ENCODE data around the gene TSFM. TPM values are rescaled to one million over a fixed set of nuclear protein-coding genes. Genes with fewer than 3 reads are reported as not detected.

The TSFM gene
- total and polyA plus RNA-seq, 3 donors from 2014 or later = 26.9 to 51.2 (median 30.0) TPM

DNA sequence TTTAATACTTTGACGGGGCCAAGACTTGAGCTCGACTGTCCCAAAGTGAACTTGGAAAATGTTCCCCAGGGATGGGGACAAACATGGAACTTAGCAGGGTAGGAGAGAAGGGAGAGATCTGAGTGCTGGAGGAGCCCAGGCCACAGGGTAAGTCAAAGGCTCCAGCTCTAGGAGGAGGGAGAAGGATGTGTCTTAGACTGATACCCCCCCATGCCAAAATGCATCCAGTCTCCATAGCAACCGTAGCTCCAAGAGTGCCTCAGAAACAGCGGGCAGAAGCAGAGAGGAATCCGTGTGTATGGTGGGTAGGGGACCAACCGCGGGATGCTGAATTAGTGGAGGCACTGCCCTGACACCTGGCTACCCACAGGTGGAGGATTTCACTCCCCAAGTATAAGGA lies 43.2 kb upstream of the TSFM start:
- Histone ChIP-seq H3K9me3 (no peaks in the 10 kb centered on the region), H3K27ac (no peak overlapping the region), H3K4me3 (no peak overlapping the region), H3K4me1 (peaks cover 15% of the 10 kb centered on the region), H3K36me3 (ENCODE audit: low read depth, missing control alignments) (no peaks in the 10 kb centered on the region), H3K27me3 (no peaks in the 10 kb centered on the region)
- intact Hi-C loops (cut with DNase I; ENCODE audit: low total_unique reads) = no loop called here
- 25 to 29% methylated on average over 7 of the region's 7 CpGs for WGBS, 2 donors
- DNase-seq = no peak
- TF ChIP-seq, protein P1, sequence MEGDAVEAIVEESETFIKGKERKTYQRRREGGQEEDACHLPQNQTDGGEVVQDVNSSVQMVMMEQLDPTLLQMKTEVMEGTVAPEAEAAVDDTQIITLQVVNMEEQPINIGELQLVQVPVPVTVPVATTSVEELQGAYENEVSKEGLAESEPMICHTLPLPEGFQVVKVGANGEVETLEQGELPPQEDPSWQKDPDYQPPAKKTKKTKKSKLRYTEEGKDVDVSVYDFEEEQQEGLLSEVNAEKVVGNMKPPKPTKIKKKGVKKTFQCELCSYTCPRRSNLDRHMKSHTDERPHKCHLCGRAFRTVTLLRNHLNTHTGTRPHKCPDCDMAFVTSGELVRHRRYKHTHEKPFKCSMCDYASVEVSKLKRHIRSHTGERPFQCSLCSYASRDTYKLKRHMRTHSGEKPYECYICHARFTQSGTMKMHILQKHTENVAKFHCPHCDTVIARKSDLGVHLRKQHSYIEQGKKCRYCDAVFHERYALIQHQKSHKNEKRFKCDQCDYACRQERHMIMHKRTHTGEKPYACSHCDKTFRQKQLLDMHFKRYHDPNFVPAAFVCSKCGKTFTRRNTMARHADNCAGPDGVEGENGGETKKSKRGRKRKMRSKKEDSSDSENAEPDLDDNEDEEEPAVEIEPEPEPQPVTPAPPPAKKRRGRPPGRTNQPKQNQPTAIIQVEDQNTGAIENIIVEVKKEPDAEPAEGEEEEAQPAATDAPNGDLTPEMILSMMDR (IDR thresholded peaks at IDR 0.05) = no peak
- TF ChIP-seq POLR2A (IDR thresholded peaks at IDR 0.05) = no peak

DNA sequence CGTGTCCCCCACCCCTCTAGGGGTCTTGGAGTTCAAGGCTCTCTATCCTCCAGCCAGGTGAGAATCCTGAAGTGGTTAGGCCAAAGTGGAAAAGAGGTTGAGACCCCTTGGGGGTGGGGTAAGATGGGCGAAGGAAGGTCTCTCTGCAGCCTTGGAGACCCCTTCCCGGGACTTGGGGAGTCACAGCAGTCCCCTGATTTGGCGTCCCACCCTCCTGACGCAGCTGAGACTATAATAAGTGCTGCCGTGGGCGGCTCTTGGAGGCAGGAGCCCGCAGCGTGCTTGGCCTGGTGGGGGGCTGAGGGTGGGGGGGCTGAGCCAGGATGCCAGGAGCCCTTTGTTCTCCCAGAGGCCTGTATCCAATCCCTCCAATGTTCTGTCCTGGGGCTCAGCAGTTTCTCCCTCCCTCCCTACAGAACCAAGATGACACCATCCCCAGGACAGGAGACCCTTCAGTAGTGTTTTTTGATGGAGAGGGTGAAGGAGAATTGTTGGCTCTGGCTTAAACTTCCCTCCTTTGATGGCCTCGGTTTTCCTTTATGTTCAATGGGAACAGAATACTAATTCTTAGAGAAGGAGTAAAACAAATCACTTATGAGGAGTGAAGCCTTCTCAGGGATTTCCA lies 42.6 kb upstream of the TSFM start:
- Histone ChIP-seq H3K9me3 (no peaks in the 10 kb centered on the region), H3K4me1 (peaks cover 15% of the 10 kb centered on the region), H3K27me3 (no peaks in the 10 kb centered on the region), H3K4me3 (no peak overlapping the region), H3K36me3 (ENCODE audit: low read depth, missing control alignments) (no peaks in the 10 kb centered on the region), H3K27ac (no peak overlapping the region)
- WGBS, 2 donors = 66 to 69% methylated on average over 8 to 10 of the region's 10 CpGs
- no peak for DNase-seq
- TF ChIP-seq, protein P1 (IDR thresholded peaks at IDR 0.05) = no peak
- TF ChIP-seq POLR2A (IDR thresholded peaks at IDR 0.05) = no peak
- intact Hi-C loops (cut with DNase I; ENCODE audit: low total_unique reads) = no loop called here

DNA sequence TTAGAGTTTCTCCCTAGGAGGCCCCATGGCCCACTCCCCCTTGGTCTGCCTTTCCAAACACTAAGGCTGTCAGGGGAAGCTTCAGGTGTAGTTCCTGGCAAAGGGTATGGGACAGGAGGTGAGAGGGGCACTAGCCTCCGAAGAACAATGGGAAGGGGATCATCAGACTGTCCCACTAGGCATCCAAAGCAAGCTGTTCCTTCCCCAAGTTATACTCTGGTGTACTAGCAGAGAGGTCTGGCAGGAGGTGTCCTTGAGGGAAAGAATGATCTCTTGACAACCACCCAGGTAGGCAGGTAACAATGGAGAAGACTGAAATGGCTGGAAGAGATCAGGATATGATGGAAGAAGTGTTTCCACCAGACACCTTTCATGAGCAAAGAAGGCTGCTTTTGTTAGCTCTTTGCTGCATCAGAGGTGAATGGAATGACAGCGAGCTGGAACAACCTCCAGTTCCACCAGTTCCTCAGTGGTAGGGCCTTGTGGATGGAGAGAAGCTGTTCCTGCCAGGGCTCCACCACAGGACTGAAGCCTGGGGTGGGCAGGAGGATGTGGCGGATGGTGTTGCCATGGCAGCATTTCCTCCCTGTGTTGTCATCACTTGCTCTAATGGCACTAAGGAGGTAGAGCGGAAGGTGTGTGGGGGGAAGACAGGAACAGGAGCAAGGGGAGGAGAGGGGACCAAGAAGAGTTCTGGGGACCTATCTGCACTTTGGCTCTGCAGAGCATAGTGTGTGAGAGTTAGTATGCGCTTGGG lies 41.8 kb upstream of the TSFM start:
- Histone ChIP-seq H3K4me3 (no peak overlapping the region), H3K36me3 (ENCODE audit: low read depth, missing control alignments) (no peaks in the 10 kb centered on the region), H3K27ac (no peak overlapping the region), H3K4me1 (peaks cover 19% of the 10 kb centered on the region), H3K9me3 (no peaks in the 10 kb centered on the region), H3K27me3 (no peaks in the 10 kb centered on the region)
- DNase-seq = no peak
- WGBS, 2 donors = 62 to 72% methylated on average over 5 of the region's 5 CpGs
- intact Hi-C loops (cut with DNase I; ENCODE audit: low total_unique reads) = no loop called here
- no peak for TF ChIP-seq POLR2A (IDR thresholded peaks at IDR 0.05)
- TF ChIP-seq, protein P1 (IDR thresholded peaks at IDR 0.05) = no peak

DNA sequence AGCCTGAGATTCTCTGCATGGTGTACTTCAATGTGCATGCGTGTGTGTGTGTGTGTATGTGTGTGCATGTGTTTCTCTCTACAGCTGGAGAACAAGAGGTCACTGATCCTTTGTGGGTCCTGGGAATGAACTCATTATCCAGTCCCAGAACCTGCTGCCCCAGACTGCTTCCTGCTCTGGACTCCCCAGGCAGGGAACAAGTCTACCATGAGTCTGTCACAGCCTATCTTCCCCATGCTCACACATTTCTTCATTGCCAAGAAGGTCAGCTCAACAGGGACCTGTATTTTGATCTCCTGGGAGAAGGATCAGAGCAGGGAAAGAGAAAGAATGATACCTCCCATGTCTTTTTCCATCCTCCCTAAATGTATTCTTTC lies 41.2 kb upstream of the TSFM start:
- no peak overlapping the region for H3K27ac ChIP-seq
- intact Hi-C loops (cut with DNase I; ENCODE audit: low total_unique reads) = no loop called here
- no peaks in the 10 kb centered on the region for H3K27me3 ChIP-seq
- TF ChIP-seq, protein P1 (IDR thresholded peaks at IDR 0.05) = no peak
- TF ChIP-seq POLR2A (IDR thresholded peaks at IDR 0.05) = no peak
- H3K4me1 ChIP-seq = peaks cover 19% of the 10 kb centered on the region
- H3K4me3 ChIP-seq = no peak overlapping the region
- WGBS, 2 donors = 60 to 63% methylated on average over 1 of the region's 1 CpG
- H3K9me3 ChIP-seq = no peaks in the 10 kb centered on the region
- DNase-seq = no peak
- no peaks in the 10 kb centered on the region for H3K36me3 ChIP-seq (ENCODE audit: low read depth, missing control alignments)
